ENCODE measurements around the gene ESCO1.
"Not testable (repeated sequence)": the region's sequence is repeated elsewhere in the genome, so short reads cannot be mapped to it uniquely, and the experiment has no call there.

Gene ESCO1

GRCh38 chr18:21629089-21629832 is 28.8 kb upstream of the ESCO1 start:
- DNase-seq (ENCODE audit: low read depth) = no peak
- no peak for TF ChIP-seq CTCF (conservative IDR thresholded peaks at IDR 0.05; ENCODE audit: low read depth, low read length)

GRCh38 chr18:21621640-21622039 is 21.1 kb upstream of the ESCO1 start:
- H3K4me3 ChIP-seq (ENCODE audit: low read length); DNase-seq (ENCODE audit: low read depth): not testable (repeated sequence)

More at GRCh38 chr18:21629089-21629832, 28.8 kb upstream of the ESCO1 start:
- H3K4me3 ChIP-seq (ENCODE audit: low read length) = no peak overlapping the region

- peak within 1 kb of the TSS; percentile 93 for H3K4me3 ChIP-seq (ENCODE audit: low read length)
- peak; percentile 97 for TF ChIP-seq CTCF (conservative IDR thresholded peaks at IDR 0.05; ENCODE audit: low read depth, low read length)
- DNase-seq (ENCODE audit: low read depth) = peak; percentile 65
These were observed 11.9 kb upstream of the ESCO1 start, which contains the start of gene SNRPD1 for GRCh38 chr18:21612125-21613039. Gene SNRPD1, plus strand, starts transcription at chr18:21612314. Its CDS starts 116 bp downstream, at chr18:21612430.

GRCh38 chr18:21611401-21612124 is 11.1 kb upstream of the ESCO1 start:
- not testable (repeated sequence) for DNase-seq (ENCODE audit: low read depth)

GRCh38 chr18:21605213-21605612 is 4.7 kb upstream of the ESCO1 start:
- no peak overlapping the region for H3K4me3 ChIP-seq (ENCODE audit: low read length)
- DNase-seq (ENCODE audit: low read depth) = no peak
- TF ChIP-seq CTCF (conservative IDR thresholded peaks at IDR 0.05; ENCODE audit: low read depth, low read length) = no peak

More at GRCh38 chr18:21611401-21612124, 11.1 kb upstream of the ESCO1 start:
- peak overlapping the region; percentile 93 for H3K4me3 ChIP-seq (ENCODE audit: low read length)

- no peak for TF ChIP-seq CTCF (conservative IDR thresholded peaks at IDR 0.05; ENCODE audit: low read depth, low read length)
- no peak for DNase-seq (ENCODE audit: low read depth)
- no peak overlapping the region for H3K4me3 ChIP-seq (ENCODE audit: low read length)
These were observed 4.2 kb upstream of the ESCO1 start for GRCh38 chr18:21604671-21605070.

- no peak overlapping the region for H3K4me3 ChIP-seq (ENCODE audit: low read length)
- DNase-seq (ENCODE audit: low read depth) = no peak
- no peak for TF ChIP-seq CTCF (conservative IDR thresholded peaks at IDR 0.05; ENCODE audit: low read depth, low read length)
These were observed 1.7 kb upstream of the ESCO1 start for GRCh38 chr18:21602299-21602587.
